HG03175 (cell line): ENCODE data around the gene PATE1.

Experiments used
- ATAC-seq: cut with Tn5 transposase; IDR thresholded peaks from one replicate; pipeline ENCODE4 v1.9.1; 2021; ENCODE audit warnings: mild to moderate bottlenecking, moderate library complexity; ENCODE audit not compliant: unreplicated experiment

Gene PATE1

DNA sequence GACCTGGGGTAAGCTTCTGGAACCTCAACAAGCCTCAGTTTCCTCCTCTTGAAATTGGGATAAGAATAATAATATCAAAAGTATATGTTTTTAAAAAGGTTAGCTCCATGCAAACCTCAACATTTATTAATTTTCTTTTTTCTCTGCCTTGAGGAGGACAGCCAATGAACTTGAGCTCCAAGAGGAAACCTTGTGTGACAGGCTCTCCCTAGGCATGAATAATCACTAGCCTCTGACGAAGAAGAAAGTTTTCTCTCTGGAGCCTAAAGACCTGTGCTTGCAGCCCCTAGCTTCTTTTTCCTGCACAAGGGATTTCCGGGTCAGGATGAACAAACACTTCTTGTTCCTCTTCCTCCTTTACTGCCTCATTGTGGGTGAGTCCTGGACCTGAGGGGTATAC is 41.7 kb downstream of the PATE1 start, which contains the start of gene PATE3:
PATE3 (plus strand) TSS at position 301 of the 400 bp plus-strand sequence; CDS start at position 326, 25 bp downstream.
- no peak for ATAC-seq

DNA sequence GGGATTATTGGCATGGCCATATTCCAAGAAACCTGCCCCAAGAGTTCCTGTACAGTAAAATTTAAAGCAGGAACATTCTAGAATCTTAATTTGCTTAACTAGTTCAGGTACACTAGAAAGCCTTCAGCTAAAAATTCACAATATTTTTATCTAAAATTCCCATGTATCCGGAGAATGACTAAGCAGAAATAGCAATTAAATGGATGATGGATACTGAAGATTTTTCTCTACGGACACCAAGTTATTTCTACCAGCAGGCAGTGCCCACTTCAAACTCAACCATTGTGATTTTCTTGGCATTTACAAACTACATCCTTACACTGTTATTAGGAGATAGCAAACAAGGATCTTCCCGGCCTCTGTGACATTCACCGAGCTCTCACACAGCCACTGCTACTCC is 44.7 kb downstream of the PATE1 start:
- no peak for ATAC-seq

DNA sequence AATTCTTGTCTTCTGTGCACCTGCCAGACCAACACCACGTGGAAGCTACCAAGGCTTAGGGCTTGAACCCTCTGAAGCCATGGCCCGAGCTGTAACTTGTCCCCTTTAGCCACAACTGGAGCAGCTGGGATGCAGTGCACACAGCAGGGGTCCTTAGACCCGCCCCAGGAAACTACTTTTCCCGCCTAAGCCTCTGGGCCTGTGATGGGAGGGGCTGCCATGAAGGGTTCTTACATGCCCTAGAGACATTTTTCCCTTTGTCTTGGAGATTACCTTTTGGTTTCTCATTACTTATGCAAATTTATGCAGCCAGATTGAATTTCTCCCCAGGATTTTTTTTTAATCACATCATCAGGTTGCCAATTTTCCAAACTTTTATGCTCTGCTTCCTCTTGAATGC is 51.6 kb downstream of the PATE1 start:
- no peak for ATAC-seq
